OCI-LY7 (cell line): ENCODE data around the gene TAS2R8. TPM values are rescaled to one million over a fixed set of nuclear protein-coding genes. Genes with fewer than 3 reads are reported as not detected.

ENCODE experiments used
- BruUV-seq: library from RNA; stranded (reverse); fragments of 400-500 nt; replicated peaks from 2 replicates; lab custom pipeline; 2021; lab: Mats Ljungman, UMichigan
- CTCF ChIA-PET: fragments of 300-600 bp; sonication (Branson Sonifier 250); formaldehyde crosslinking; loops from one replicate; lab custom pipeline; 2022; ENCODE audit warnings: antibody characterized with exemption; ENCODE audit not compliant: unreplicated experiment; lab: Charles Lee
- POLR2A ChIA-PET: fragments of 300-600 bp; sonication (Branson Sonifier 250); formaldehyde crosslinking; loops from one replicate; lab custom pipeline; 2022; ENCODE audit warnings: antibody characterized with exemption; lab: Charles Lee
- DNase-seq: peaks from one replicate; pipeline ENCODE4 v3.0.0-alpha.2; 2015; ENCODE audit warnings: low spot score
- H2AFZ ChIP-seq: fragments of 200-600 bp; sonication (generic), shearing (Covaris generic); 2 replicates; pipeline ENCODE4 v1.6.1; 2014; ENCODE audit warnings: mild to moderate bottlenecking, antibody characterized with exemption, low read length, moderate library complexity
- H3K27ac ChIP-seq: fragments of 200-600 bp; sonication (generic); 2 replicates; pipeline ENCODE4 v1.5.1; 2014; ENCODE audit warnings: mixed run types, low read depth, mild to moderate bottlenecking, moderate library complexity, low read length, inconsistent platforms; ENCODE audit not compliant: poor library complexity, severe bottlenecking
- H3K36me3 ChIP-seq: fragments of 200-600 bp; sonication (generic); 2 replicates; pipeline ENCODE4 v1.6.1; 2014; ENCODE audit warnings: mild to moderate bottlenecking, antibody characterized with exemption, low read length, moderate library complexity, mixed read lengths; ENCODE audit not compliant: insufficient read depth
- H3K4me1 ChIP-seq: fragments of 200-600 bp; sonication (generic); 2 replicates; pipeline ENCODE4 v1.5.1; 2014; ENCODE audit warnings: mild to moderate bottlenecking, low read length; ENCODE audit not compliant: insufficient read depth, poor library complexity, severe bottlenecking
- H3K4me2 ChIP-seq: fragments of 200-600 bp; sonication (generic); 2 replicates; pipeline ENCODE4 v1.6.1; 2014; ENCODE audit warnings: mild to moderate bottlenecking, low read length
- H3K4me3 ChIP-seq: fragments of 200-600 bp; sonication (generic); 2 replicates; pipeline ENCODE4 v1.5.1; 2014; ENCODE audit warnings: mild to moderate bottlenecking, low read depth, low read length; ENCODE audit not compliant: poor library complexity, severe bottlenecking
- H3K79me2 ChIP-seq: fragments of 200-600 bp; sonication (generic); 2 replicates; pipeline ENCODE4 v1.6.1; 2016; ENCODE audit warnings: low read depth, mild to moderate bottlenecking, low read length, moderate library complexity, mixed read lengths; ENCODE audit not compliant: insufficient read depth
- H3K9me2 ChIP-seq: fragments of 200-600 bp; sonication (generic); 2 replicates; pipeline ENCODE4 v1.6.1; 2016; ENCODE audit warnings: mild to moderate bottlenecking, low read length, mixed read lengths; ENCODE audit not compliant: insufficient read depth
- H3K9me3 ChIP-seq: fragments of 200-600 bp; sonication (generic); 2 replicates; pipeline ENCODE4 v1.6.1; 2014; ENCODE audit warnings: mild to moderate bottlenecking, mixed run types, low read length, mixed read lengths
- H4K20me1 ChIP-seq: fragments of 200-600 bp; sonication (generic); 2 replicates; pipeline ENCODE4 v1.6.1; 2014; ENCODE audit warnings: mild to moderate bottlenecking, antibody characterized with exemption, low read length, moderate library complexity, mixed read lengths; ENCODE audit not compliant: insufficient read depth
- EZH2phosphoT487 ChIP-seq: fragments of 200-600 bp; sonication (generic); IDR thresholded peaks from 2 replicates; pipeline ENCODE4 v1.6.1; 2018; ENCODE audit warnings: low read depth, borderline replicate concordance, mild to moderate bottlenecking, mixed run types, antibody characterized with exemption, low read length, moderate library complexity, mixed read lengths
- intact Hi-C: fragments of 100-400 bp; cut with micrococcal nuclease; formaldehyde crosslinking; loops from one replicate; pipeline ENCODE4 v1.10.0; 2022; ENCODE audit not compliant: unreplicated experiment
- total RNA-seq, 2 experiments: library from RNA; depleted of rRNA in 1 of 2; stranded (reverse); fragments of >200 nt in 1 of 2; shearing (Covaris generic) in 1 of 2; gene quantifications; 2 replicates each; pipeline ENCODE4 v1.2.3, GENCODE V29; 2014 to 2022
- TF ChIP-seq, protein P1 (sequence below): fragments of 200-600 bp; sonication (generic); conservative IDR thresholded peaks from 2 replicates; pipeline ENCODE4 v1.5.1; 2014; ENCODE audit warnings: mild to moderate bottlenecking, antibody characterized with exemption, low read length, moderate library complexity, mixed read lengths

The TAS2R8 gene
- total RNA-seq, 2 experiments from 2014 or later, result not detected

DNA sequence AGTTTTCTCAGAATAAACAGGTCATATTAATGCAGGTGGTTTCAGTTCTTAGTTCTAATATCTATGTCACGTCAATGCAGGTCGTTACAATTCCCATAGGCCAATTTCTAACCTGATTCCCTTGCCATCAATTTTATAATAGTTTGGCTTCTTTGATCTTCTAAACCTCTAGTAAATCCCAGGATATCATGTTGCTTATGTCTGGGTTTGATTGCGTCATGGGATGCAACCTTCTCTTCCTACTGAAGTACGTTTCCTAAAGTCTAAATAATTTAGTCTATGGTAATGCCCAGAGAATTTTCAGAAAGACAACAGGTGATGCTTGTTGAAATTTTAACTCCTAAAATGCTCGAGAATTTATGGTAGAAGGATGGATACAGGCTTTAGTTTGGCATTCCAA lies 23.8 kb downstream of the TAS2R8 start:
- Histone ChIP-seq H3K36me3 (no peaks in the 10 kb centered on the region), H2AFZ (no peak overlapping the region), H3K9me2 (no peaks in the 10 kb centered on the region), H4K20me1 (no peaks in the 10 kb centered on the region), H3K4me1 (no peaks in the 10 kb centered on the region), H3K9me3 (no peaks in the 10 kb centered on the region), H3K79me2 (no peaks in the 10 kb centered on the region), H3K4me3 (no peak overlapping the region), H3K27ac (no peak overlapping the region), H3K4me2 (no peak overlapping the region)
- BruUV-seq, result no TSS peak
- ChIA-PET POLR2A (no interaction called here), CTCF (no interaction called here)
- DNase-seq, result no peak
- intact Hi-C loops, result no loop called here
- TF ChIP-seq, protein P1, sequence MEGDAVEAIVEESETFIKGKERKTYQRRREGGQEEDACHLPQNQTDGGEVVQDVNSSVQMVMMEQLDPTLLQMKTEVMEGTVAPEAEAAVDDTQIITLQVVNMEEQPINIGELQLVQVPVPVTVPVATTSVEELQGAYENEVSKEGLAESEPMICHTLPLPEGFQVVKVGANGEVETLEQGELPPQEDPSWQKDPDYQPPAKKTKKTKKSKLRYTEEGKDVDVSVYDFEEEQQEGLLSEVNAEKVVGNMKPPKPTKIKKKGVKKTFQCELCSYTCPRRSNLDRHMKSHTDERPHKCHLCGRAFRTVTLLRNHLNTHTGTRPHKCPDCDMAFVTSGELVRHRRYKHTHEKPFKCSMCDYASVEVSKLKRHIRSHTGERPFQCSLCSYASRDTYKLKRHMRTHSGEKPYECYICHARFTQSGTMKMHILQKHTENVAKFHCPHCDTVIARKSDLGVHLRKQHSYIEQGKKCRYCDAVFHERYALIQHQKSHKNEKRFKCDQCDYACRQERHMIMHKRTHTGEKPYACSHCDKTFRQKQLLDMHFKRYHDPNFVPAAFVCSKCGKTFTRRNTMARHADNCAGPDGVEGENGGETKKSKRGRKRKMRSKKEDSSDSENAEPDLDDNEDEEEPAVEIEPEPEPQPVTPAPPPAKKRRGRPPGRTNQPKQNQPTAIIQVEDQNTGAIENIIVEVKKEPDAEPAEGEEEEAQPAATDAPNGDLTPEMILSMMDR, result no peak
- TF ChIP-seq EZH2phosphoT487, result no peak

DNA sequence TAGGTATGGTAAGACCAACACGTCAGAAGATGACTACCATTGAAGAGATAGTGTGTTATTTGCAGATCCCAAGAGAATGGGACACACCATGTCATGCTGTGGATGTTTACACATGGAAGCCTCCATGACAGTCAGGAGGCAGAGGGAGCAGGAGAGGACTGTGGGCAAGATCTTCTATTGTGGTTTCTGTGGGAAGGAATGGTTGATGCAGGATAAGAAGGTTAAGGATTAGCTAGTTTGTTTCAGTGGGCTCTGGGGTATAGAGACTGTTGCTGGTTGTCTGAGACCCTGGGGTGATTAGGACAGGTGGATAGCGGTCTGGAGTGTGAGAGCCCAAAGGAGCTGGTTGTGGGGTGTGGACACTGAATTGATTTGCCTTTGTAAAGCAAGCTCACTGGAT lies 28.0 kb downstream of the TAS2R8 start:
- no peak overlapping the region for H2AFZ ChIP-seq
- intact Hi-C loops, result no loop called here
- no peaks in the 10 kb centered on the region for H3K9me3 ChIP-seq
- DNase-seq, result no peak
- H3K9me2 ChIP-seq, result no peaks in the 10 kb centered on the region
- no peak overlapping the region for H3K4me2 ChIP-seq
- H4K20me1 ChIP-seq, result no peaks in the 10 kb centered on the region
- BruUV-seq, result no TSS peak
- no peaks in the 10 kb centered on the region for H3K36me3 ChIP-seq
- TF ChIP-seq, protein P1, result no peak
- H3K27ac ChIP-seq, result no peak overlapping the region
- CTCF ChIA-PET, result no interaction called here
- H3K79me2 ChIP-seq, result no peaks in the 10 kb centered on the region
- no peak overlapping the region for H3K4me3 ChIP-seq
- no peaks in the 10 kb centered on the region for H3K4me1 ChIP-seq
- POLR2A ChIA-PET, result interaction anchor here (0.7 to 1.1 kb wide), 2 partner anchors 14 to 405 kb away, joined by 3 to 4 read pairs; no protein-coding TSS in a partner anchor

DNA sequence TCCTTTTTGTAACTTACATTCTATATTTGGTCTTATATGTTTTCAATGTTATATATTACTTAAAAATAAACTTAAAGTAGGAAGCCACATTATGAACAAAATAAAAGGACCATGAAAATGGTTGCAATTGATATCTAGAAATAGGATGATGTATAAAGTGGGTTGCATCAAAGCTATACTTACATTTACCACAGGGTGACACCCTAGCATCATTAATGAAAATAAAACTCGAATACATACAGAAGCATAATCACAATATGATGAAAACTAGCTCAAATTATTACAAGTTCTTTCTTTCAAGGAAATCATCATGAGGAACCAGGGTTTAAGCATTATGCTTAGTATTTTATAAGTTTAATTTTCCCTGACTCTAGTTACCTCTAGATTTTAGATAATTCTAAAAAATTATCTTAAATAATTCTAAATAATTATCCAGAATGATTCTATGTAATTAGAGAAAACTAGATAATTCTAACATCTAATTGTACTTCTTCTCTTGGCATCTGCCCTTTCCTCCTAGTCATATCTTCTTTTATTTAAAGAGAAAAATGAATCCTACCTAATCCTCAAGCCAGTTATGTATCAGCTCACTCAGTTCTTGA lies 35.9 kb downstream of the TAS2R8 start:
- no peaks in the 10 kb centered on the region for H3K9me3 ChIP-seq
- H3K79me2 ChIP-seq, result no peaks in the 10 kb centered on the region
- no peak overlapping the region for H3K4me2 ChIP-seq
- intact Hi-C loops, result loop anchor here (1.0 to 2.0 kb wide), 2 partner anchors 428 to 716 kb away; no protein-coding TSS in a partner anchor
- no peak overlapping the region for H3K27ac ChIP-seq
- H3K36me3 ChIP-seq, result no peaks in the 10 kb centered on the region
- ChIA-PET CTCF (no interaction called here), POLR2A (interaction anchor here (0.6 to 1.2 kb wide), 4 partner anchors 11 to 1505 kb away, joined by 3 to 4 read pairs (median 4); no protein-coding TSS in a partner anchor)
- DNase-seq, result peak; percentile 27
- no peak for TF ChIP-seq EZH2phosphoT487
- TF ChIP-seq, protein P1, result peak; percentile 82
- no peaks in the 10 kb centered on the region for H3K4me1 ChIP-seq
- no peaks in the 10 kb centered on the region for H4K20me1 ChIP-seq
- no peak overlapping the region for H2AFZ ChIP-seq
- H3K4me3 ChIP-seq, result no peak overlapping the region
- no TSS peak for BruUV-seq
- no peaks in the 10 kb centered on the region for H3K9me2 ChIP-seq
